ENCODE data around the gene ADGRV1. TPM values are rescaled to one million over a fixed set of nuclear protein-coding genes. Genes with fewer than 3 reads are reported as not detected.

ADGRV1 gene
- total RNA-seq, 1 donor from 2014 or later, result 0.13 TPM

DNA sequence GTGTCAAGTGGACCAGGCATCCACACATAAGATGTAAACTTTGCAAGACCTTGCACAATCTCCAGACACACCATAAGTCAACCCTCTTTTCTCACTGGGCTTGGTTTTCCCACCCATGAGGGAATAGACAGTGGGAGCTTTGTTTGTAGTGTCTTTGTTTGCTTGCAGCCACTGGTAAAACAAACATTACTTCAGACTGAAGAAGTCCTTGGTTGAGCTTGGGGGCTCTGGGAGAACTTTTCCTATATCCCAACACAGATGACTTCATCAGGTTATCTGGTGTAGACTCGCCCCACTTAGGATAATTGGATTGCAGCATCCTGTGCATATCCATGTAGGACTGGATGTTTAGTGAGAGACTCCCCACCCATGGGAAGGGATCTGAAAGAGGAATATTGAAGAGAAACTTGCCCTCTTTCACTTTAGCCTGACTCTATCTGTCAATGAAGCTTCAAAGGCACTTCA lies 11.5 kb upstream of the ADGRV1 start:
- TF ChIP-seq, protein P1, sequence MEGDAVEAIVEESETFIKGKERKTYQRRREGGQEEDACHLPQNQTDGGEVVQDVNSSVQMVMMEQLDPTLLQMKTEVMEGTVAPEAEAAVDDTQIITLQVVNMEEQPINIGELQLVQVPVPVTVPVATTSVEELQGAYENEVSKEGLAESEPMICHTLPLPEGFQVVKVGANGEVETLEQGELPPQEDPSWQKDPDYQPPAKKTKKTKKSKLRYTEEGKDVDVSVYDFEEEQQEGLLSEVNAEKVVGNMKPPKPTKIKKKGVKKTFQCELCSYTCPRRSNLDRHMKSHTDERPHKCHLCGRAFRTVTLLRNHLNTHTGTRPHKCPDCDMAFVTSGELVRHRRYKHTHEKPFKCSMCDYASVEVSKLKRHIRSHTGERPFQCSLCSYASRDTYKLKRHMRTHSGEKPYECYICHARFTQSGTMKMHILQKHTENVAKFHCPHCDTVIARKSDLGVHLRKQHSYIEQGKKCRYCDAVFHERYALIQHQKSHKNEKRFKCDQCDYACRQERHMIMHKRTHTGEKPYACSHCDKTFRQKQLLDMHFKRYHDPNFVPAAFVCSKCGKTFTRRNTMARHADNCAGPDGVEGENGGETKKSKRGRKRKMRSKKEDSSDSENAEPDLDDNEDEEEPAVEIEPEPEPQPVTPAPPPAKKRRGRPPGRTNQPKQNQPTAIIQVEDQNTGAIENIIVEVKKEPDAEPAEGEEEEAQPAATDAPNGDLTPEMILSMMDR (IDR thresholded peaks at IDR 0.05), result no peak
- Mint-ChIP-seq H3K27me3 (peaks cover 25% of the 10 kb centered on the region), H3K36me3 (ENCODE audit: low read depth) (no peaks in the 10 kb centered on the region), H3K27ac (no peak overlapping the region), H3K4me1 (peaks cover 8% of the 10 kb centered on the region), H3K4me3 (no peak overlapping the region), H3K9me3 (no peaks in the 10 kb centered on the region)
- DNase-seq (no peak), ATAC-seq (ENCODE audit: low read depth) (no peak)
- POLR2A ChIA-PET, result interaction anchor here (0.7 kb wide), 1 partner anchor 1022 kb away, joined by 3 read pairs; no protein-coding TSS in a partner anchor
- intact Hi-C loops (cut with micrococcal nuclease), result no loop called here
- CTCF ChIA-PET, result no interaction called here

DNA sequence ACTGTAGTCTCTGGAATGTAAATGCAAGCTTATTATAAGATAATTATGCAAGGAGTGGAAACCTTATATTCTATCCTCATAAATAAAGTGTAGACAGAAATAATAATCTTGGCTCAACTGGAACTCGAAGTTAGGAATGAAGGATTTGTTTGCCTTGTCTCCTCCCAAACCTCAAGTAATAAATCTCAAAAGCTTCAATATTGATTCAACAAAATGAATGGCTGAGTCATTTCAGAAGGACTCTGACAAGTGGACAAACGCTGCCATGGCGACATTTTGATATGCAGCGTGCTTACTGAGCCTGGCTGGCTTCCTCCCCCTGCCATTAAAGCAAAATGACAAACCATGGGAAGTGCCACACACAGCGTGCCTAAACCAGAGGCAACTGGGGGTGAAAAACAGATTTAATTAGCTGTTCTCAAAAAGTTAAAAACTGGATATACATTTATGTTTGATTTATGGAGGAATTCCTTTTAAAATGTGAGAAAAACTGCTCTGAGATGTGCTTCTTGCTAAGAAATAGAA lies 10.5 kb upstream of the ADGRV1 start:
- H3K9me3 Mint-ChIP-seq, result no peaks in the 10 kb centered on the region
- DNase-seq (no peak), ATAC-seq (ENCODE audit: low read depth) (no peak)
- H3K4me3 Mint-ChIP-seq, result no peak overlapping the region
- H3K4me1 Mint-ChIP-seq, result peaks cover 8% of the 10 kb centered on the region
- H3K27ac Mint-ChIP-seq, result no peak overlapping the region
- peaks cover 22% of the 10 kb centered on the region for H3K27me3 Mint-ChIP-seq
- H3K36me3 Mint-ChIP-seq (ENCODE audit: low read depth), result no peaks in the 10 kb centered on the region
- TF ChIP-seq, protein P1 (IDR thresholded peaks at IDR 0.05), result no peak
- CTCF ChIA-PET, result no interaction called here
- intact Hi-C loops (cut with micrococcal nuclease), result no loop called here
- POLR2A ChIA-PET, result no interaction called here

GRCh38 chr5:90549223-90549622 lies 9.4 kb upstream of the ADGRV1 start:
- Mint-ChIP-seq H3K4me3 (no peak overlapping the region), H3K36me3 (ENCODE audit: low read depth) (no peaks in the 10 kb centered on the region), H3K4me1 (peaks cover 8% of the 10 kb centered on the region), H3K27me3 (peaks cover 22% of the 10 kb centered on the region), H3K9me3 (no peaks in the 10 kb centered on the region), H3K27ac (no peak overlapping the region)
- intact Hi-C loops (cut with micrococcal nuclease), result no loop called here
- TF ChIP-seq, protein P1 (IDR thresholded peaks at IDR 0.05), result no peak
- DNase-seq, result no peak
- CTCF ChIA-PET, result no interaction called here
- ATAC-seq (ENCODE audit: low read depth), result no peak
- POLR2A ChIA-PET, result no interaction called here

DNA sequence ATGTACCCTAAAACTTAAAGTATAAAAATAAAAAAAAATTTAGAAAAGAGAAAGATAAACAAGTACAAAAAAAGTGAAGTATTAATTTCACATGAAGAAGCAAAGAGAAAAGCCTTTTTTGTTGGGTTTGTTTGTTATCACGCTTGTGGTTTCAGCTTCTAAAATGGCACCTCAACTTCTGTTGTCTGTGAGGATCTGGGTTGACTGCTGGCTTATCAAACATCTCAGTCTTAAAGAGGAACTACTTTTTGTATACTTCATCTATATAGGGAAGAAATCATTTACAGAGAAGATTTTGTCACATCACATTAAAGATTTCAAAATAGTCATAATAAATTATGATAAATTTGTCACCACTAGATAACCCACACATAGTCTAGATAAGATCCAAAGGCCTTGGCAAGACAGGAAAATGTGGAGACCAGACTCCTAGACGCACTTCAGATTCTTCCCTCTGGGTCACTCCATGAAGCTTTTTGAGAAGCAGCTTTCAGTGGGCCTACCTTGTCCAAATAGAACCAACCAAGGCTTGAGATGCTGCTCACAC lies 8.8 kb upstream of the ADGRV1 start:
- ATAC-seq (ENCODE audit: low read depth) (no peak), DNase-seq (no peak)
- peaks cover 8% of the 10 kb centered on the region for H3K4me1 Mint-ChIP-seq
- intact Hi-C loops (cut with micrococcal nuclease), result no loop called here
- H3K9me3 Mint-ChIP-seq, result no peaks in the 10 kb centered on the region
- CTCF ChIA-PET, result no interaction called here
- peaks cover 25% of the 10 kb centered on the region for H3K27me3 Mint-ChIP-seq
- no peaks in the 10 kb centered on the region for H3K36me3 Mint-ChIP-seq (ENCODE audit: low read depth)
- no peak overlapping the region for H3K27ac Mint-ChIP-seq
- POLR2A ChIA-PET, result no interaction called here
- TF ChIP-seq, protein P1 (IDR thresholded peaks at IDR 0.05), result no peak
- no peak overlapping the region for H3K4me3 Mint-ChIP-seq

GRCh38 chr5:90550963-90551362 lies 7.6 kb upstream of the ADGRV1 start:
- Mint-ChIP-seq H3K9me3 (no peaks in the 10 kb centered on the region), H3K27ac (no peak overlapping the region), H3K36me3 (ENCODE audit: low read depth) (no peaks in the 10 kb centered on the region), H3K4me1 (peaks cover 8% of the 10 kb centered on the region), H3K27me3 (peaks cover 25% of the 10 kb centered on the region), H3K4me3 (no peak overlapping the region)
- ATAC-seq (ENCODE audit: low read depth), result no peak
- intact Hi-C loops (cut with micrococcal nuclease), result loop anchor here (1.0 kb wide), 1 partner anchor 22 kb away; the partner anchor contains the start of gene LYSMD3
- ChIA-PET POLR2A (no interaction called here), CTCF (no interaction called here)
- TF ChIP-seq, protein P1 (IDR thresholded peaks at IDR 0.05), result no peak
- no peak for DNase-seq

Data from activated B cell treated with CpG ODN at 0.5 μM for 24 hours (primary cell).